Raji (cell line): ENCODE results near the gene CEACAM21.

Experiments
- POLR2A ChIP-seq: IDR thresholded peaks from 2 replicates; pipeline ENCODE4 v1.6.1; 2011; ENCODE audit warnings: low read depth, low read length, control low read depth; ENCODE audit not compliant: insufficient read depth

The CEACAM21 gene

GRCh38 chr19:41543582-41543981 is 32.4 kb upstream of the CEACAM21 start:
- no peak for TF ChIP-seq POLR2A

DNA sequence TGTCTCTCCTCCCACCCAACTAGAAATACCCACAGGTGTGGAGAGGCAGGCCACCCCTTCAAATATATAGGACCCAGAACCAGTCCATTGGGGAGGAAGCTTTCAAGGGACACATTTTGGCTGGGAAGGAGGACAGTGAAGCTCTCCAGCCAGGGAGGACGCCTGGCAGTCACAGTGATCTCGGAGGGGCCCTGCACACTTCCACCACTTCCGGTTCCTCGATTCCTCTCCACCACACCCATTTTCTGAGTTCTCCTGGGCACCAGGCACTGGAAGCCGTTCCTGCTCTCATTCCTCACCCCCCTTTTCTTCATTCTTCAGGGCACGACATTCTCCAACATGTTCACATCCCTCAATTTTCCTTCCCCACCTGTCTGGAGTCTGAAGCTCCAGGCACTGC is 30.4 kb upstream of the CEACAM21 start:
- no peak for TF ChIP-seq POLR2A

- TF ChIP-seq POLR2A, result no peak
These were observed 29.6 kb upstream of the CEACAM21 start for GRCh38 chr19:41546386-41546789.

GRCh38 chr19:41546961-41547360 is 29.0 kb upstream of the CEACAM21 start:
- TF ChIP-seq POLR2A, result no peak

DNA sequence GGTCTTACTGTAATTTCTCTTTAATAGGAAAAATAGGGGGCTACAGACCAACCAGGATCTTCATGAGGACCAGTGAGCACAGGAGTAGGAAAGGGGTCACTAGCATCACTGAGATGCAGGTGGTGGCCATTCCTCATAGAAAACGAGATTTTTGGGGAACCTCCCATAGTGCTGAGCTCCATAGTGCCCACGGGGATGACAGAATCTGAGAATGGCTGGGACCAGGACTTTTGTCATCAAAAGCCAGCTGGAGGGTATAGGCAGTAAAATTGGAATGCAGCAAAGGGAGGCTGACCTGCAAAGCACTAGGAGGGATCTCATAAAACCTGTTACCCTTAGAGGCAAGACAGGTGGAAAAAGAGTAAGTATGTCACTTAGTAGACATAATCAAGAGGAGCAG is 28.4 kb upstream of the CEACAM21 start:
- TF ChIP-seq POLR2A, result no peak

- no peak for TF ChIP-seq POLR2A
These were observed 27.9 kb upstream of the CEACAM21 start for GRCh38 chr19:41548047-41548446.

DNA sequence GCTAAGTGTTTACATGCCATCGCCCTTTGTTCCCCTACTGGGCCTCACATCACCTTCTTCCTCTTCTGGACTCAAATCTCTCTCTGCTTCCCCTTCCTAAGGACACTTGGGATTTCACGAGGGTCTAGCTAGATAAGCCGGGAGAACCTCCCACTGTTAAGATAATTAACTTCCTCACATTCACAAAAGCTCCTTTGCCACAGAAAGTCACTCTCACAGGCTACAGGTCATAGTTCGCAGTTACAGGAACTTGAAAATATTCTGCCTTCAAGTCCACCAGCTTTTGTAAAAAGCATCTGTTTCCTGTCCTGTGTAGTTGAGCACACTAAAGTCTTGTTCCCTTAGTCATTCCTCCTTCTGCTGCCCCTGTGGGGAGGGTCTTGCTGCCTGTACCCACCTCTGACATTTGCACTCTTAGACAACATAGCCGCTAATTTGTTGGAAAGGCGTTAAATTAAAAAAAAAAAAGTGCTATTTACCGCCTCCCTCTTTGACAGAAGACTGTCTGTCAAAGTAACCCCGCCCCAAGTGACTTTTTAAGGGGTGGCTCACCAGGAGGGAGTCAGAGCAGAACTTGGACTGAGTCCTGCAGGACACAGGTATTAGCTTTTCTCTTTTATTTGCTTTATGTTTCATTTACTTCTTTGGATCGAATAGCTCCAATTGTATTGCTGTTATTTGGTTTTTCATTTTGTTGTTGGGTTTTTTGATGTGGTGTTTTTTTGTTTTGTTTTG is 26.8 kb upstream of the CEACAM21 start:
- TF ChIP-seq POLR2A, result peak; percentile 78

- no peak for TF ChIP-seq POLR2A
These were observed 26.1 kb upstream of the CEACAM21 start for GRCh38 chr19:41549884-41550283.

DNA sequence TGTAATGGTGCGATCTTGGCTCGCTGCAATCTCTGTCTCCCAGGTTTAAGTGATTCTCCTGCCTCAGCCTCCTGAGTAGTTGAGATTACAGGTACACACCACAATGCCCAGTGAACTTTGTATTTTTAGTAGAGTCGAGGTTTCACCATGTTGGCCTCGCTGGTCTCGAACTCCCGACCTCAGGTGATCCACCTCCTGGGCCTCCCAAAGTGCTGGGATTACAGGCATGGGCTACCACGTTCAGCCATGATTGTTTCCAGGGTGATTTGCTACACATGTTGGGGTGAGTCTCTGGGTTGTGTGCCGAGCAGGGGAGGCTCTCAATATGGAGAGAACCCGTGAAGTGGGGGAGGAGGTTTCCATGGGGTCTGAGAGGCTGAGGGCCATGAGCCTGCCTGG is 24.8 kb upstream of the CEACAM21 start:
- TF ChIP-seq POLR2A, result no peak

- no peak for TF ChIP-seq POLR2A
These were observed 24.3 kb upstream of the CEACAM21 start for GRCh38 chr19:41551711-41552110.

DNA sequence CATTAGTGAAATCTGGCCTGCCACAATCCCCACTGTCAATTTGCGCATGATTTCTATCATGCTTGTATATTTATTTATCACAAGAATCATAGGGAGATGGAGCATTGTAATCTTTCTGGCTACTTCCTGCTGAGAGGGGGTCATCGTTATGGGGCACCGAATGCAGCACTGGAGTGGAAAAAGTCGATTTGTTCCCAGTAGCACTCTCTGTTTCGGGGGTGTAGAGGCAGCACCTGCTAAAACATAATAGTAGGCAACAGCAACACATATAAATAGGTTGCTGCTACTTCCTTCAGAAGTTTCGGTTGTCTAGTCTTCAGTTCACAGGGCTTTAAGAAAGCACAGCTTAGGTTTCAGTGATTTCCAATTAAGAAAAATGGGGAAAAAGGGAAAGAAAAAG is 23.4 kb upstream of the CEACAM21 start:
- TF ChIP-seq POLR2A, result no peak

- no peak for TF ChIP-seq POLR2A
These were observed 22.2 kb upstream of the CEACAM21 start for GRCh38 chr19:41553804-41554203.

DNA sequence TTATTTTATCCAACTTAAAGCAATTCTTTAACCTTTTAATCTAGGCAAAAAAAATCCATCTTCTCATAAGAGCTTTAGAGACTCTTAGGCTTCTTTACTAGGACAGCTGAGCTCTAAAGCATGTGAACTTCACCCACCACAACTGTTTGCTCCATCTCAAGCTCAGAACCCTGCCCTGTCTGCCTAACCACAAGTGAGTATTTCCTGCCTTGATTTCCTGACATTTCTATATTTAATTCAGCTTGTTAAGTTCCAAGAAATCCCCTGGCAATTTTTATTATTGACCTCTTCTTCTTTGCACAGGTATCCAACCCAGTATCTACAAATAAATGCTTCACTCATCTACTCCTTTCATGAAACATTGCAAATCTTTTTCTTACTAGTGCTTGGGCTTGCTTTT is 21.1 kb upstream of the CEACAM21 start:
- no peak for TF ChIP-seq POLR2A

GRCh38 chr19:41555748-41556147 is 20.2 kb upstream of the CEACAM21 start:
- no peak for TF ChIP-seq POLR2A

DNA sequence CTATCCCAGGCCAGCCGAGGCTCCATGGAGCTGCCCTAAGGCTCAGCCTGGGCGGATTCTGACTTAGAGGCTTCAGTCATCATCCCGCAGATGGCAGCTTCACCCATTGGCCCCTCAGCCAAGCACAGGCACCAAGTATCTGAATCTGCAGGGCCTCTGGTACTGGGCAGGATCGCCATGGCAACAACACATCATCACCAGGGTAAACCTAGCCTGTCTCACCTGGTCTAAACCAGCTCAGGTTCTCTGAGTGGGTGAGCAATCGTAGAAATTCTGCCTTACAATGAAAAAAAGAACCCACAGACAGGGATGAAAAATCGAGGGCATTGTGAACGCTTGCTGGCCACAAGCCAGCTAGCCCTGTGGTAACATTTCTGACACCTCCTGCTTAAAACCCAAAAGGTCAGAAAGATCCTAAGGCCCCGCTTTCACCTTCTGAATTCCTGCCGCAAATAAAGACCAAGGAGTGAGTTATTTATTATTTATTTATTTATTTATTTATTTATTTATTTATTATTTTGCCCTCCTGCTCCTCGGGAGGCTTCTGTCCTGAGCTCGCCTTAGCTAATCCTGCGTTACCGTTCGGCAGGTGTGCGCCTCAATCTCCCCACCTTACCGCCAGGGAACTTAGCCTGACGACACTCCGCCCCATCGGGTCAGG is 12.0 kb upstream of the CEACAM21 start:
- no peak for TF ChIP-seq POLR2A

GRCh38 chr19:41564515-41565378 is 11.2 kb upstream of the CEACAM21 start:
- TF ChIP-seq POLR2A, result no peak
